K562 (cell line): ENCODE data around the gene SLC30A7. TPM values are rescaled to one million over a fixed set of nuclear protein-coding genes. Genes with fewer than 3 reads are reported as not detected.
A peak's percentile ranks its signal among the peaks of the same experiment; 100 is the strongest.

Experiments used
- ARID1B ChIP-seq: fragments of 450-650 bp; IDR thresholded peaks from 2 replicates; pipeline ENCODE4 v1.6.1; 2016; ENCODE audit warnings: antibody characterized with exemption, mild to moderate bottlenecking, inconsistent platforms
- BACH1 ChIP-seq: fragments of 200-800 bp; sonication (Bioruptor generic); IDR thresholded peaks from 2 replicates; pipeline ENCODE4 v1.6.1; 2016; ENCODE audit warnings: missing genetic modification characterization, missing compliant biosample characterization
- C11orf30 ChIP-seq: fragments of 450-650 bp; IDR thresholded peaks from 2 replicates; pipeline ENCODE4 v1.6.1; 2016; ENCODE audit warnings: low read depth, mild to moderate bottlenecking
- CBFA2T3 ChIP-seq: fragments of 450-650 bp; IDR thresholded peaks from 2 replicates; pipeline ENCODE4 v1.6.1; 2017
- DPF2 ChIP-seq: fragments of 450-650 bp; IDR thresholded peaks from 2 replicates; pipeline ENCODE4 v1.6.1; 2016
- EP300 ChIP-seq: IDR thresholded peaks from 2 replicates; pipeline ENCODE4 v1.6.1; 2012; ENCODE audit warnings: low read length, improper control_type of control experiment
- ETV6 ChIP-seq, 3 experiments: fragments of 150-350 bp in 1 of 3; sonication (generic) in 1 of 3; formaldehyde crosslinking in 1 of 3; IDR thresholded peaks; 2 replicates each; pipeline versions ENCODE4 v1.6.1 to v1.8.0; 2014 to 2022; ENCODE audit warnings: borderline replicate concordance in 2 of 3, low read depth in 2 of 3, antibody characterized with exemption in 1 of 3, low read length in 1 of 3, mild to moderate bottlenecking in 1 of 3, missing genetic modification reagents in 1 of 3
- FOSL1 ChIP-seq: fragments of 200-800 bp; sonication (Bioruptor generic); conservative IDR thresholded peaks from 2 replicates; pipeline ENCODE4 v1.6.1; 2016; ENCODE audit warnings: missing genetic modification characterization, missing compliant biosample characterization
- KDM2B ChIP-seq: fragments of 250-450 bp; sonication (Bioruptor Pico); IDR thresholded peaks from 2 replicates; pipeline ENCODE4 v1.8.0; 2021; ENCODE audit warnings: mild to moderate bottlenecking, moderate library complexity
- KLF1 ChIP-seq: fragments of 450-650 bp; IDR thresholded peaks from 2 replicates; pipeline ENCODE4 v1.6.1; 2016; ENCODE audit warnings: missing genetic modification characterization, missing compliant biosample characterization
- LEF1 ChIP-seq: fragments of 450-650 bp; IDR thresholded peaks from 2 replicates; pipeline ENCODE4 v1.6.1; 2016; ENCODE audit warnings: mild to moderate bottlenecking
- MAFF ChIP-seq: IDR thresholded peaks from 2 replicates; pipeline ENCODE4 v1.6.1; 2012; ENCODE audit warnings: low read length, improper control_type of control experiment
- MAFG ChIP-seq: fragments of 450-650 bp; conservative IDR thresholded peaks from 2 replicates; pipeline ENCODE4 v1.6.1; 2016; ENCODE audit warnings: missing genetic modification characterization, missing compliant biosample characterization
- MEIS2 ChIP-seq: fragments of 450-650 bp; IDR thresholded peaks from 2 replicates; pipeline ENCODE4 v1.6.1; 2014; ENCODE audit warnings: mild to moderate bottlenecking; ENCODE audit not compliant: partially characterized antibody
- NFE2 ChIP-seq: IDR thresholded peaks from 2 replicates; pipeline ENCODE4 v1.6.1; 2014; ENCODE audit warnings: antibody characterized with exemption, low read depth
- SRSF3 ChIP-seq: fragments of 200-400 bp; formaldehyde crosslinking; IDR thresholded peaks from 2 replicates; pipeline ENCODE4 v1.6.1; 2016; ENCODE audit warnings: mild to moderate bottlenecking, low read length, moderate library complexity; ENCODE audit not compliant: insufficient read depth
- ZNF395 ChIP-seq: fragments of 200-800 bp; sonication (Bioruptor generic); IDR thresholded peaks from 2 replicates; pipeline ENCODE4 v1.6.1; 2017; ENCODE audit warnings: missing genetic modification characterization, missing compliant biosample characterization
- ZNF639 ChIP-seq, 2 experiments: fragments of 200-800 bp in 1 of 2; sonication (Bioruptor generic) in 1 of 2; sonication (generic) in 1 of 2; formaldehyde crosslinking in 1 of 2; IDR thresholded peaks in 1 of 2; conservative IDR thresholded peaks in 1 of 2; 2 replicates each; pipeline versions ENCODE4 v1.5.0 to v1.6.1; 2016 to 2020; ENCODE audit warnings: missing compliant biosample characterization in 1 of 2, missing genetic modification characterization in 1 of 2, missing genetic modification reagents in 1 of 2
- ZNF668 ChIP-seq: fragments of 250-450 bp; sonication (Bioruptor Pico); IDR thresholded peaks from 2 replicates; pipeline ENCODE4 v1.8.0; 2022; ENCODE audit warnings: mild to moderate bottlenecking, inconsistent platforms
- polyA plus RNA-seq, 8 experiments: library from polyadenylated mRNA; depleted of rRNA in 4 of 8; stranded (reverse) in 5 of 8; unstranded in 3 of 8; fragments of >200 nt; fragmentation: Nextera tagmentation in 2 of 8; fragmentation: Illumina TruSeq in 1 of 8; extraction: Ambion mirVana in 2 of 8; extraction: Trizol in 1 of 8; gene quantifications; 2 replicates each; pipeline versions ENCODE4 v1.2.1 to v1.2.3, GENCODE V29; 2011 to 2014; ENCODE audit warnings: inconsistent platforms in 1 of 8, missing spikeins in 1 of 8
- total RNA-seq, 7 experiments: library from RNA; depleted of rRNA in 6 of 7; stranded (reverse); fragments of >200 nt in 6 of 7; fragmentation: Illumina TruSeq in 2 of 7; extraction: Trizol in 2 of 7; gene quantifications; 2 replicates each; pipeline versions ENCODE4 v1.2.1 to v1.2.3, GENCODE V29; 2011 to 2021; ENCODE audit warnings: low replicate concordance in 1 of 7

SLC30A7 gene
- total and polyA plus RNA-seq, 9 of the 15 experiments (the other 6 are each of a cell fraction or from before 2014, with no cell fraction given) = 3.5 to 17.1 (median 7.2) TPM

GRCh38 chr1:101000131-101000873, 104.4 kb downstream of the SLC30A7 start (continued):
- TF ChIP-seq ETV6 (IDR thresholded peaks at IDR 0.05; ENCODE audit: borderline replicate concordance in 1 of 2, low read depth in 2 of 2, low read length in 1 of 2) (no peak), ETV6 (CRISPR knock-in tag; IDR thresholded peaks at IDR 0.05; ENCODE audit: borderline replicate concordance) (no peak), FOSL1 (peak; percentile 66), MAFG (tag) (peak; percentile 92), KLF1 (tag) (no peak), EP300 (peak; percentile 75), ZNF395 (0 out of 2 replicates have a peak, but pooled peaks have one; percentile 9), DPF2 (peak; percentile 47; the same call in 1 of the 2 replicates), ZNF639 (CRISPR knock-in tag; conservative IDR thresholded peaks at IDR 0.05 in 1 of 2, IDR thresholded peaks at IDR 0.05 in 1 of 2) (peak in 1 of 2 experiments; percentile 36; a peak in 1 of 4 replicates), ZNF668 (CRISPR knock-in tag) (0 out of 2 replicates have a peak, but pooled peaks have one; percentile 26), ARID1B (peak; percentile 54; the same call in 1 of the 2 replicates), MEIS2 (peak; percentile 38), LEF1 (0 out of 2 replicates have a peak, but pooled peaks have one; percentile 31), MAFF (peak; percentile 79; the same call in 1 of the 2 replicates), KDM2B (CRISPR knock-in tag) (no peak), NFE2 (peak; percentile 63; the same call in 1 of the 2 replicates), CBFA2T3 (peak; percentile 12; the same call in 1 of the 2 replicates), SRSF3 (no peak), BACH1 (tag) (0 out of 2 replicates have a peak, but pooled peaks have one; percentile 48), C11orf30 (peak; percentile 92)
